Uterus (tissue), 2 donors: ENCODE measurements around the gene KIAA1549.

Source experiments
- CTCF ChIP-seq, 4 experiments: fragments of 200-600 bp in 2 of 4; fragments of 450-650 bp in 2 of 4; sonication (generic) in 2 of 4; IDR thresholded peaks; one replicate each; pipeline ENCODE4 v1.5.1; 2016 to 2019; ENCODE audit warnings: antibody characterized with exemption in 4 of 4, mild to moderate bottlenecking in 2 of 4, moderate library complexity in 1 of 4
- POLR2A ChIP-seq, 2 donors: fragments of 450-650 bp; IDR thresholded peaks; one replicate each; pipeline ENCODE4 v1.6.1; 2016; ENCODE audit warnings: antibody characterized with exemption in 2 of 2, mild to moderate bottlenecking in 1 of 2, moderate library complexity in 1 of 2

- TF ChIP-seq CTCF (IDR thresholded peaks at IDR 0.05) (no peak), POLR2A (IDR thresholded peaks at IDR 0.05) (no peak)
Measured at GRCh38 chr7:138799336-138800000, 181.7 kb downstream of the KIAA1549 start.
